Mesothelial cell of epicardium (in vitro differentiated cells): ENCODE results near the gene GALNT5. TPM values are rescaled to one million over a fixed set of nuclear protein-coding genes. Genes with fewer than 3 reads are reported as not detected.
"Not testable (repeated sequence)": the region's sequence is repeated elsewhere in the genome, so short reads cannot be mapped to it uniquely, and the experiment has no call there.

Source experiments
- DNase-seq, 2 experiments: peaks; one replicate each; pipeline ENCODE4 v3.0.0; 2021; ENCODE audit warnings: low spot score in 2 of 2; ENCODE audit not compliant: unreplicated experiment in 2 of 2
- H3K27ac Mint-ChIP-seq: 2 replicates; pipeline ENCODE4 v1.8.0; 2021; ENCODE audit warnings: mixed read lengths
- H3K27me3 Mint-ChIP-seq: 2 replicates; pipeline ENCODE4 v1.8.0; 2021; ENCODE audit warnings: low read depth, mixed read lengths
- H3K36me3 Mint-ChIP-seq: 2 replicates; pipeline ENCODE4 v1.8.0; 2021; ENCODE audit warnings: mixed read lengths
- H3K4me1 Mint-ChIP-seq: 2 replicates; pipeline ENCODE4 v1.8.0; 2021; ENCODE audit warnings: mixed read lengths
- H3K4me3 Mint-ChIP-seq: 2 replicates; pipeline ENCODE4 v1.8.0; 2021; ENCODE audit warnings: mild to moderate bottlenecking, moderate library complexity, mixed read lengths
- H3K9me3 Mint-ChIP-seq: 2 replicates; pipeline ENCODE4 v1.8.0; 2021; ENCODE audit warnings: mixed read lengths
- CTCF ChIP-seq: fragments of 200-600 bp; sonication (generic); IDR thresholded peaks from one replicate; pipeline ENCODE4 v1.5.0; 2021; ENCODE audit warnings: antibody characterized with exemption; ENCODE audit not compliant: unreplicated experiment
- total RNA-seq: library from RNA; stranded (reverse); gene quantifications from 3 replicates; pipeline ENCODE4 v1.2.1, GENCODE V29; 2021

GALNT5 gene
- total RNA-seq, 1 donor from 2014 or later: 1.3 TPM

GRCh38 chr2:157337978-157338377, 80.5 kb downstream of the GALNT5 start:
- no peak for TF ChIP-seq CTCF
- H3K4me3 Mint-ChIP-seq: no peak overlapping the region
- H3K27ac Mint-ChIP-seq: no peak overlapping the region
- no peaks in the 10 kb centered on the region for H3K36me3 Mint-ChIP-seq
- DNase-seq: no peak
- H3K27me3 Mint-ChIP-seq: peaks cover 20% of the 10 kb centered on the region
- H3K9me3 Mint-ChIP-seq: peaks cover 22% of the 10 kb centered on the region
- H3K4me1 Mint-ChIP-seq: no peaks in the 10 kb centered on the region

- H3K9me3 Mint-ChIP-seq: peaks cover 42% of the 10 kb centered on the region
- H3K27me3 Mint-ChIP-seq: peaks cover 9% of the 10 kb centered on the region
- H3K4me3 Mint-ChIP-seq: no peak overlapping the region
- DNase-seq: no peak
- no peaks in the 10 kb centered on the region for H3K4me1 Mint-ChIP-seq
- H3K36me3 Mint-ChIP-seq: no peaks in the 10 kb centered on the region
- no peak overlapping the region for H3K27ac Mint-ChIP-seq
- no peak for TF ChIP-seq CTCF
Measured at GRCh38 chr2:157339965-157340655, 82.6 kb downstream of the GALNT5 start.

- DNase-seq, H3K36me3 Mint-ChIP-seq, H3K4me3 Mint-ChIP-seq: not testable (repeated sequence)
Measured at GRCh38 chr2:157341381-157341780, 83.9 kb downstream of the GALNT5 start.

GRCh38 chr2:157345647-157346389, 88.3 kb downstream of the GALNT5 start:
- Mint-ChIP-seq H3K4me1 (no peaks in the 10 kb centered on the region), H3K9me3 (peaks cover 45% of the 10 kb centered on the region), H3K27ac (no peak overlapping the region), H3K4me3 (no peak overlapping the region), H3K27me3 (peaks cover 3% of the 10 kb centered on the region), H3K36me3 (no peaks in the 10 kb centered on the region)
- TF ChIP-seq CTCF: no peak
- DNase-seq: no peak

More at GRCh38 chr2:157341381-157341780, 83.9 kb downstream of the GALNT5 start:
- H3K4me1 Mint-ChIP-seq, H3K27ac Mint-ChIP-seq, H3K27me3 Mint-ChIP-seq: not testable (repeated sequence)
- H3K9me3 Mint-ChIP-seq: peaks cover 46% of the 10 kb centered on the region

- no peaks in the 10 kb centered on the region for H3K36me3 Mint-ChIP-seq
- TF ChIP-seq CTCF: no peak
- no peaks in the 10 kb centered on the region for H3K4me1 Mint-ChIP-seq
- DNase-seq: no peak
- H3K4me3 Mint-ChIP-seq: no peak overlapping the region
- H3K9me3 Mint-ChIP-seq: peaks cover 20% of the 10 kb centered on the region
- H3K27me3 Mint-ChIP-seq: no peaks in the 10 kb centered on the region
- H3K27ac Mint-ChIP-seq: no peak overlapping the region
Measured at GRCh38 chr2:157348291-157348921, 90.9 kb downstream of the GALNT5 start.
